Right atrium auricular region (tissue), 2 donors: Measurements from ENCODE around the gene SPAG16. TPM values are rescaled to one million over a fixed set of nuclear protein-coding genes. Genes with fewer than 3 reads are reported as not detected.

Source experiments
- DNase-seq: peaks from one replicate; pipeline ENCODE4 v3.0.0-alpha.2; 2019; ENCODE audit warnings: low spot score
- H3K27ac ChIP-seq, 2 donors: fragments of 200-600 bp; sonication (generic); 1 replicate in 1 of 2; 2 replicates in 1 of 2; pipeline ENCODE4 v1.5.1; 2016 to 2019
- H3K27me3 ChIP-seq, 2 donors: fragments of 200-600 bp; sonication (generic); one replicate each; pipeline versions ENCODE4 v1.5.1 to v1.6.0; 2017 to 2019
- H3K36me3 ChIP-seq: fragments of 200-600 bp; sonication (generic); one replicate; pipeline ENCODE4 v1.5.1; 2016
- H3K4me1 ChIP-seq, 2 donors: fragments of 200-600 bp; sonication (generic); one replicate each; pipeline versions ENCODE4 v1.5.1 to v1.6.0; 2017 to 2019
- H3K4me3 ChIP-seq, 2 donors: fragments of 200-600 bp; sonication (generic); 1 replicate in 1 of 2; 2 replicates in 1 of 2; pipeline ENCODE4 v1.5.1; 2017 to 2019; ENCODE audit warnings: mild to moderate bottlenecking in 1 of 2, moderate library complexity in 1 of 2
- H3K9me3 ChIP-seq, 2 donors: fragments of 200-600 bp; sonication (generic); one replicate each; pipeline ENCODE4 v1.5.1; 2019
- CTCF ChIP-seq, 2 donors: fragments of 200-600 bp; sonication (generic); IDR thresholded peaks; one replicate each; pipeline ENCODE4 v1.5.1; 2019; ENCODE audit warnings: antibody characterized with exemption in 2 of 2
- total RNA-seq, 2 donors: library from RNA; depleted of rRNA; stranded (reverse); fragments of >200 nt; gene quantifications; one replicate each; pipeline ENCODE4 v1.1.0, GENCODE V29; 2016

SPAG16 gene
- total RNA-seq, 2 donors from 2014 or later = 17.3 to 18.3 TPM

- TF ChIP-seq CTCF (IDR thresholded peaks at IDR 0.05) = no peak
- no peak for DNase-seq
- Histone ChIP-seq H3K27ac (no peak overlapping the region), H3K4me3 (no peak overlapping the region), H3K9me3 (no peaks in the 10 kb centered on the region), H3K36me3 (no peaks in the 10 kb centered on the region), H3K4me1 (peaks cover 0 to 11% of the 10 kb centered on the region in 2 donors), H3K27me3 (no peaks in the 10 kb centered on the region)
Measured at GRCh38 chr2:213285404-213285803, 1.1 kb downstream of the SPAG16 start.

GRCh38 chr2:213286161-213286560 is 1.9 kb downstream of the SPAG16 start:
- H3K4me3 ChIP-seq = no peak overlapping the region
- H3K27ac ChIP-seq = no peak overlapping the region
- peaks cover 0 to 11% of the 10 kb centered on the region in 2 donors for H3K4me1 ChIP-seq
- H3K27me3 ChIP-seq = no peaks in the 10 kb centered on the region
- no peak for DNase-seq
- TF ChIP-seq CTCF (IDR thresholded peaks at IDR 0.05) = no peak
- H3K36me3 ChIP-seq = no peaks in the 10 kb centered on the region
- no peaks in the 10 kb centered on the region for H3K9me3 ChIP-seq

- no peak for DNase-seq
- H3K36me3 ChIP-seq = no peaks in the 10 kb centered on the region
- no peaks in the 10 kb centered on the region for H3K27me3 ChIP-seq
- peaks cover 0 to 11% of the 10 kb centered on the region in 2 donors for H3K4me1 ChIP-seq
- no peaks in the 10 kb centered on the region for H3K9me3 ChIP-seq
- no peak for TF ChIP-seq CTCF (IDR thresholded peaks at IDR 0.05)
- H3K4me3 ChIP-seq = no peak overlapping the region
- no peak overlapping the region for H3K27ac ChIP-seq
Measured at GRCh38 chr2:213288913-213289700, 4.8 kb downstream of the SPAG16 start.

GRCh38 chr2:213290501-213290900 is 6.2 kb downstream of the SPAG16 start:
- Histone ChIP-seq H3K36me3 (no peaks in the 10 kb centered on the region), H3K4me1 (peaks cover 0 to 1% of the 10 kb centered on the region in 2 donors), H3K27me3 (no peaks in the 10 kb centered on the region), H3K4me3 (no peak overlapping the region), H3K27ac (no peak overlapping the region), H3K9me3 (no peaks in the 10 kb centered on the region)
- no peak for TF ChIP-seq CTCF (IDR thresholded peaks at IDR 0.05)
- DNase-seq = no peak

GRCh38 chr2:213296270-213296669 is 12.0 kb downstream of the SPAG16 start:
- no peak overlapping the region for H3K27ac ChIP-seq
- TF ChIP-seq CTCF (IDR thresholded peaks at IDR 0.05) = no peak
- peaks cover 6% of the 10 kb centered on the region for H3K36me3 ChIP-seq

More at GRCh38 chr2:213296270-213296669, 12.0 kb downstream of the SPAG16 start:
- no peak for DNase-seq
- no peaks in the 10 kb centered on the region for H3K27me3 ChIP-seq
- no peak overlapping the region for H3K4me3 ChIP-seq
- H3K9me3 ChIP-seq = no peaks in the 10 kb centered on the region
- H3K4me1 ChIP-seq = no peaks in the 10 kb centered on the region
